Esophagus squamous epithelium (tissue), 5 donors: Measurements from ENCODE around the gene GAS7. TPM values are rescaled to one million over a fixed set of nuclear protein-coding genes. Genes with fewer than 3 reads are reported as not detected.
A peak's percentile ranks its signal among the peaks of the same experiment; 100 is the strongest.

Source experiments
- DNase-seq: peaks from one replicate; lab custom pipeline; 2025; lab: John Stamatoyannopoulos, UW
- H3K27ac ChIP-seq, 4 donors: fragments of 200-600 bp; sonication (generic); one replicate each; pipeline ENCODE4 v1.5.1; 2016 to 2019; ENCODE audit warnings: mild to moderate bottlenecking in 1 of 4
- H3K27me3 ChIP-seq, 4 donors: fragments of 200-600 bp; sonication (generic); 1 replicate in 3 of 4; 2 replicates in 1 of 4; pipeline versions ENCODE4 v1.5.1 to v1.6.0; 2017 to 2021; ENCODE audit warnings: antibody characterized with exemption in 1 of 4
- H3K36me3 ChIP-seq, 3 donors: fragments of 200-600 bp; sonication (generic); one replicate each; pipeline ENCODE4 v1.5.1; 2016 to 2019
- H3K4me1 ChIP-seq, 3 donors: fragments of 200-600 bp; sonication (generic); one replicate each; pipeline ENCODE4 v1.5.1; 2017 to 2019
- H3K4me3 ChIP-seq, 4 donors: fragments of 200-600 bp; sonication (generic); 1 replicate in 3 of 4; 2 replicates in 1 of 4; pipeline ENCODE4 v1.5.1; 2016 to 2019; ENCODE audit warnings: mild to moderate bottlenecking in 2 of 4, moderate library complexity in 1 of 4
- H3K9me3 ChIP-seq, 3 donors: fragments of 200-600 bp; sonication (generic); one replicate each; pipeline ENCODE4 v1.5.1; 2016 to 2019
- POLR2A ChIP-seq, 4 donors: fragments of 450-650 bp; IDR thresholded peaks; one replicate each; pipeline ENCODE4 v1.6.1; 2017; ENCODE audit warnings: antibody characterized with exemption in 4 of 4, mild to moderate bottlenecking in 4 of 4, moderate library complexity in 3 of 4
- WGBS, 2 donors: methylation state at CpG; one replicate each; pipeline ENCODE4 v1.1.5; 2018; 5-methylcytosine and 5-hydroxymethylcytosine counted together
- intact Hi-C: fragments of 100-400 bp; cut with DNase I; formaldehyde crosslinking; loops from one replicate; pipeline ENCODE4 v1.15.0; 2022
- total RNA-seq, 4 donors: library from RNA; depleted of rRNA; stranded (reverse); fragments of >200 nt; gene quantifications; one replicate each; pipeline ENCODE4 v1.1.0, GENCODE V29; 2016
- TF ChIP-seq, protein P1 (sequence below), 6 experiments: fragments of 450-650 bp in 4 of 6; fragments of 200-600 bp in 2 of 6; sonication (generic) in 2 of 6; IDR thresholded peaks; one replicate each; pipeline ENCODE4 v1.5.1; 2016 to 2019; ENCODE audit warnings: antibody characterized with exemption in 6 of 6, mild to moderate bottlenecking in 4 of 6, moderate library complexity in 4 of 6
- donor health status: DM: yes; HTN: yes; CAD: no.

GAS7 gene
- total RNA-seq, 4 donors from 2014 or later = 16.8 to 39.1 (median 30.1) TPM

DNA sequence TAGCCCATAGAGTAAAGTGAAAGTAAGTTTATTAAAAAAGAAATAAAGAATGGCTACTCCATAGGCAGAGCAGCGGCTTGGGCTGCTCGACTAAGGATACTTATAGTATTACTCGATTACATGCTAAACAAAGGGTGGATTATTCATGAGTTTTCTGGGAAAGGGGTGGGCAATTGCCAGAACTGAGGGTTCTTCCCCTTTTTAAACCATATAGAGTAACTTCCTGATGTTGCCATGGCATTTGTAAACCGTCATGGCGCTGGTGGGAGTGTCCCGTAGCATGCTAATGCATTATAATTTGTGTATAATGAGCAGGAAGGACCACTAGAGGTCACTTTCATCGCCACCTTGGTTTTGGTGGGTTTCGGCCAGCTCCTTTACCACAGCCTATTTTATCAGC lies 13.3 kb upstream of the GAS7 start:
- Histone ChIP-seq H3K36me3 (no peaks in the 10 kb centered on the region), H3K27ac (no peak overlapping the region), H3K9me3 (no peaks in the 10 kb centered on the region), H3K4me1 (peaks cover 0 to 6% (median 0%) of the 10 kb centered on the region in 3 donors), H3K27me3 (no peaks in the 10 kb centered on the region), H3K4me3 (no peak overlapping the region)
- intact Hi-C loops = no loop called here
- WGBS, 2 donors = 79 to 89% methylated on average over 8 of the region's 8 CpGs
- TF ChIP-seq, protein P1, sequence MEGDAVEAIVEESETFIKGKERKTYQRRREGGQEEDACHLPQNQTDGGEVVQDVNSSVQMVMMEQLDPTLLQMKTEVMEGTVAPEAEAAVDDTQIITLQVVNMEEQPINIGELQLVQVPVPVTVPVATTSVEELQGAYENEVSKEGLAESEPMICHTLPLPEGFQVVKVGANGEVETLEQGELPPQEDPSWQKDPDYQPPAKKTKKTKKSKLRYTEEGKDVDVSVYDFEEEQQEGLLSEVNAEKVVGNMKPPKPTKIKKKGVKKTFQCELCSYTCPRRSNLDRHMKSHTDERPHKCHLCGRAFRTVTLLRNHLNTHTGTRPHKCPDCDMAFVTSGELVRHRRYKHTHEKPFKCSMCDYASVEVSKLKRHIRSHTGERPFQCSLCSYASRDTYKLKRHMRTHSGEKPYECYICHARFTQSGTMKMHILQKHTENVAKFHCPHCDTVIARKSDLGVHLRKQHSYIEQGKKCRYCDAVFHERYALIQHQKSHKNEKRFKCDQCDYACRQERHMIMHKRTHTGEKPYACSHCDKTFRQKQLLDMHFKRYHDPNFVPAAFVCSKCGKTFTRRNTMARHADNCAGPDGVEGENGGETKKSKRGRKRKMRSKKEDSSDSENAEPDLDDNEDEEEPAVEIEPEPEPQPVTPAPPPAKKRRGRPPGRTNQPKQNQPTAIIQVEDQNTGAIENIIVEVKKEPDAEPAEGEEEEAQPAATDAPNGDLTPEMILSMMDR (IDR thresholded peaks at IDR 0.05) = no peak
- TF ChIP-seq POLR2A (IDR thresholded peaks at IDR 0.05) = no peak
- DNase-seq = no peak

DNA sequence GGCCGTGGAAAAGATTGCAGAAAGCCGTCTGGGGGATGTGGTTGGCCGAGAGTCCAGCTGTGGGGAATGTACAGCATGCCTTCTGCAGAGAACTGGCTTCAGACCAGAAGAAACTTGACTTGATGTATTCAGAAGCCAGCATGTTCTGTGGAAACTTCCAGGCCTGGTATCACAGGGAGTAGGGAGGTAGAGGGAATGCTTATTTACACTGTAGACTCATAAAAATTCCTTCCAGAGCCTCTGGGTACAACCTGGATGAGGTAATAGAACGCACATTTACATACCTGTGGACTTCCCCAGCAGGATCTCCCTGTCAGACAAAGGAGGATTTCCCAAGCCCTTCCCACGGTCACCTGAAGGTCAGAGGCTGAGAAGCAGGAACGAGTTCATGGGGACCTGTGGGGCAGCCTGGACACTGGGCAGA lies 11.8 kb upstream of the GAS7 start:
- H3K27me3 ChIP-seq = no peaks in the 10 kb centered on the region
- H3K9me3 ChIP-seq = peaks cover 0 to 10% (median 8%) of the 10 kb centered on the region in 3 donors
- H3K4me1 ChIP-seq = peaks cover 0 to 6% (median 0%) of the 10 kb centered on the region in 3 donors
- intact Hi-C loops = no loop called here
- peak overlapping the region in 3 of 4 donors; percentile 15 to 68 (median 24) for H3K27ac ChIP-seq
- H3K36me3 ChIP-seq = no peaks in the 10 kb centered on the region
- no peak for TF ChIP-seq POLR2A (IDR thresholded peaks at IDR 0.05)
- TF ChIP-seq, protein P1 (IDR thresholded peaks at IDR 0.05) = no peak
- H3K4me3 ChIP-seq = no peak overlapping the region
- WGBS, 2 donors = 42 to 47% methylated on average over 3 to 4 of the region's 6 CpGs
- DNase-seq = no peak

DNA sequence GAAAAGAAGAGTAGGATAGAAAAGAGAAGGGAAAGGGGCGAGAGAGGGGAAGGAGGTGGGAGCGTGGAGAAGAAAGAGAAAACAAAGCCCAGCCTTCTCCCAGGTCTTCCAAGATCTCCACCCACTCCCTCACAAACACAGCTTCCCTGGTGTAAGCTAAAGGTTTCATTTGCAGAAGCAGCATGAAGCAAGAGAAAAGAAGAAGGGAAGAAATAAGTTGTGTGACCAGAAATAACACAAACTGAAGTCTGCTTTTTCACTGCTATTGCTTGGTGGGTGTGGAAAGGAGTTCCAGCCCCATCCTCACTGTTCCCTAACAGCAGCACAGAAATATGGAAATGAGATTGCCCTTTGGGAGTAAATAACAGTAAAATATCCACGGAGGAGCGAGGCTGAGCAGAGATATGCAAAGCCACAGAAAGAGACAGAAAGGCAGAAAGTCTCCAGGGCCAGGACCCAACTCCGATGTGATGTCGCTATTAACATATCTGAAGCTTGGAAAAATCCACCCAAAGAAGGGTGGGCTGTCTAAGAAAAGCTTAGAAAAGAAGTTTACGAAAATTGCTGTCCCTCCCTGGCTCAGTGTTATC lies 10.3 kb upstream of the GAS7 start:
- no peaks in the 10 kb centered on the region for H3K27me3 ChIP-seq
- H3K4me1 ChIP-seq = peaks cover 0 to 6% (median 0%) of the 10 kb centered on the region in 3 donors
- no peak overlapping the region for H3K27ac ChIP-seq
- TF ChIP-seq, protein P1 (IDR thresholded peaks at IDR 0.05) = no peak
- no peak for TF ChIP-seq POLR2A (IDR thresholded peaks at IDR 0.05)
- intact Hi-C loops = no loop called here
- H3K36me3 ChIP-seq = no peaks in the 10 kb centered on the region
- DNase-seq = no peak
- peaks cover 0 to 24% (median 8%) of the 10 kb centered on the region in 3 donors for H3K9me3 ChIP-seq
- H3K4me3 ChIP-seq = no peak overlapping the region
- 57 to 67% methylated on average over 7 of the region's 7 CpGs for WGBS, 2 donors

DNA sequence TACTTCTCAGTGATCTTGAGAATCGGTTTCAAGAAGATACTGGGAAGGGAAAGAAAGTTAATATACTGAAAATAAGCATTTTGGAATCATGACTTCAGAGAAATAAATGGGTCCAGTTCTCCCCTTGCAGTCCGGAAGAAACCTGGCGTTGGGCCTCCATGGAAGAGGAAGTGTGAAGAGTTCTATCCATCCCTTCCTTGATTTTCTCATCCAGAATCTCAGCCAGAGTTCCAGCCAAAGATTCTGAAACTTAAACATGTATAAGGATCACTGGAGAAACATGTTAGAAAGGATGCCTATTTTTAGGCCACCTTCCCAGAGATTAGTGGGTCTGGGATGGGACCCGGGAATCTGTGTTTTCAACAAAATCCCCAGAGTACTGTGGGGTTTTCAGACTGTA lies 8.7 kb upstream of the GAS7 start:
- Histone ChIP-seq H3K36me3 (no peaks in the 10 kb centered on the region), H3K4me1 (peaks cover 0 to 6% (median 0%) of the 10 kb centered on the region in 3 donors), H3K4me3 (no peak overlapping the region), H3K27ac (no peak overlapping the region), H3K27me3 (no peaks in the 10 kb centered on the region), H3K9me3 (peaks cover 0 to 25% (median 11%) of the 10 kb centered on the region in 3 donors)
- intact Hi-C loops = no loop called here
- WGBS, 2 donors = 78 to 80% methylated on average over 4 of the region's 4 CpGs
- no peak for DNase-seq
- TF ChIP-seq, protein P1 (IDR thresholded peaks at IDR 0.05) = no peak
- TF ChIP-seq POLR2A (IDR thresholded peaks at IDR 0.05) = no peak

DNA sequence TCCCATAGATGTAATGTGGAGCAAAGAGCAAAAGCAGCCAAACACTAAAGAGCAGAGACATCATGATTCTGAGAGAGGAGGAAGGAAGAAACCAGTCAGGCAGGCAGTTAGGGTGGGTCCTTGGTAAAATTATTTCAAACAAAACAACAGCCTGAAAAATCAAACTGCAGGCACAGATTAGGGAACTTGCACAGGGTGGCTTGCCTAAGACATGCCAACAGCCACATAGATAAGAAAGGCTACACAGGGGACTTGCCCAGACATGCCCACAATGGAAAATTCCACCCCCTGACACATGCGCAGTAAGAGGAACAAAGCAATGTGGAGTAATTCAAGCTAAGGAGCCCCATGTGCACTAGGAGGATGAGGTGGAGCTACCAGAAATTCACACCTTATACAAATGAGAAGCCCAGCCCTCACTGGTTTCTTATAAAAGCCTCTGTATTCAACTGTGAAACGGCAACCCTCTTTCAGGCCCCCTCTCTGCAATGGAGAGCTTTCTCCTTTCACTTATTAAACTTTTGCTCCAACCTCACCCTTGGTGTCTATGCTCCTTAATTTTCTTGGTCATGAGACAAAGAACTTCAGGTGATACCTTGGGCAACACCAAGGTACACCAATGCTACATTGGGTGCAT lies 7.3 kb upstream of the GAS7 start:
- no peak for DNase-seq
- Histone ChIP-seq H3K27ac (no peak overlapping the region), H3K36me3 (no peaks in the 10 kb centered on the region), H3K9me3 (peaks cover 0 to 25% (median 11%) of the 10 kb centered on the region in 3 donors), H3K27me3 (no peaks in the 10 kb centered on the region), H3K4me1 (peaks cover 0 to 6% (median 0%) of the 10 kb centered on the region in 3 donors), H3K4me3 (no peak overlapping the region)
- TF ChIP-seq POLR2A (IDR thresholded peaks at IDR 0.05) = no peak
- TF ChIP-seq, protein P1 (IDR thresholded peaks at IDR 0.05) = no peak
- 53 to 68% methylated on average over 1 to 2 of the region's 2 CpGs for WGBS, 2 donors
- intact Hi-C loops = no loop called here
